ACC112 (cell line): ENCODE results near the gene PPM1N.

ENCODE experiments used
- H2AFZ ChIP-seq: fragments of 200-600 bp; sonication (generic); one replicate; pipeline ENCODE4 v1.6.0; 2017; ENCODE audit warnings: antibody characterized with exemption, low read length; ENCODE audit not compliant: unreplicated experiment
- H3K27ac ChIP-seq: fragments of 200-600 bp; sonication (generic); 2 replicates; pipeline ENCODE4 v1.5.1; 2014; ENCODE audit warnings: low read depth, mild to moderate bottlenecking, antibody characterized with exemption, low read length, moderate library complexity
- H3K27me3 ChIP-seq: fragments of 200-600 bp; sonication (generic); 2 replicates; pipeline ENCODE4 v1.6.1; 2014; ENCODE audit warnings: mild to moderate bottlenecking, antibody characterized with exemption, low read length, moderate library complexity, mixed read lengths; ENCODE audit not compliant: insufficient read depth
- H3K36me3 ChIP-seq: fragments of 200-600 bp; sonication (generic); 2 replicates; pipeline ENCODE4 v1.6.1; 2016; ENCODE audit warnings: mild to moderate bottlenecking, antibody characterized with exemption, low read length, moderate library complexity, mixed read lengths; ENCODE audit not compliant: insufficient read depth
- H3K4me1 ChIP-seq: fragments of 200-600 bp; sonication (generic); one replicate; pipeline ENCODE4 v1.6.1; 2016; ENCODE audit warnings: low read length, mixed read lengths; ENCODE audit not compliant: insufficient read depth, unreplicated experiment, control insufficient read depth
- H3K4me3 ChIP-seq: fragments of 200-600 bp; sonication (generic); 2 replicates; pipeline ENCODE4 v1.5.1; 2014; ENCODE audit warnings: mild to moderate bottlenecking, low read depth, low read length
- H3K79me2 ChIP-seq: fragments of 200-600 bp; sonication (generic); one replicate; pipeline ENCODE4 v1.6.0; 2016; ENCODE audit warnings: low read length; ENCODE audit not compliant: control insufficient read depth, unreplicated experiment, insufficient read depth

The PPM1N gene

GRCh38 chr19:45471111-45471930 is 26.9 kb upstream of the PPM1N start:
- H3K4me1 ChIP-seq: no peaks in the 10 kb centered on the region
- H3K79me2 ChIP-seq: no peaks in the 10 kb centered on the region
- no peaks in the 10 kb centered on the region for H3K27me3 ChIP-seq
- H3K36me3 ChIP-seq: no peaks in the 10 kb centered on the region
- no peak overlapping the region for H3K27ac ChIP-seq
- H3K4me3 ChIP-seq: no peak overlapping the region
- H2AFZ ChIP-seq: no peak overlapping the region

DNA sequence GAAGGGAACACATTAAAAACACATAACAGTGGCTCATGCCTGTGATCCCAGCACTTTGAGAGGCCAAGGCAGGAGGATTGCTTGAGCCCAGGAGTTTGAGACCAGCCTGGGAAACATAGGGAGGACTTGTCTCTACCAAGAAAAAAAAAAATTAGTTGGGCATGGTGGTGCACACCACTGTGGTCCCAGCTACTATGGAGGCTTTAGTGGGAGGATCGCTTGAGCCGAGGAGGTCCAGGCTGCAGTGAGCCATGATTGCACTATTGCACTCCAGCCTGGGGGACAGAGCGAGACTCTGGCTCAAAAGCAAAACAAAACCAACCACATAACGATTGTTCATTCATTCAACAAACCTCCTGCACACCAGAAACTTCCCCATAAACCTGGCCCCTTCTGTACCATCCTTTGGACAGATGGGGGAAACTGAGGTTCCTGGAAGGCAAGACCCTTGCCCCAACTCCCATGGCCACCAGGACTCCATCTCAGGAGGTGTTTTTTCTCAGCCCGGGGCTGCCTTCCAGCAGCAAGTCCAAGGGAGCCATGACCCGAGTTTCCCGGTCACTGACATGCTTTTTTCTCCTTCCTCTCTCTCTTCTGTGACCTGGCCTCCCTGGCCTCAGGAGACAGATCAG is 26.2 kb upstream of the PPM1N start:
- Histone ChIP-seq H3K27me3 (no peaks in the 10 kb centered on the region), H3K36me3 (no peaks in the 10 kb centered on the region), H3K79me2 (no peaks in the 10 kb centered on the region), H3K4me3 (no peak overlapping the region), H2AFZ (no peak overlapping the region), H3K4me1 (no peaks in the 10 kb centered on the region), H3K27ac (no peak overlapping the region)

- no peak overlapping the region for H3K27ac ChIP-seq
- peaks cover under 1% of the 10 kb centered on the region for H3K4me1 ChIP-seq
- no peaks in the 10 kb centered on the region for H3K36me3 ChIP-seq
- no peaks in the 10 kb centered on the region for H3K79me2 ChIP-seq
- H2AFZ ChIP-seq: no peak overlapping the region
- H3K4me3 ChIP-seq: no peak overlapping the region
- no peaks in the 10 kb centered on the region for H3K27me3 ChIP-seq
Measured at GRCh38 chr19:45472563-45473366, 25.5 kb upstream of the PPM1N start.

DNA sequence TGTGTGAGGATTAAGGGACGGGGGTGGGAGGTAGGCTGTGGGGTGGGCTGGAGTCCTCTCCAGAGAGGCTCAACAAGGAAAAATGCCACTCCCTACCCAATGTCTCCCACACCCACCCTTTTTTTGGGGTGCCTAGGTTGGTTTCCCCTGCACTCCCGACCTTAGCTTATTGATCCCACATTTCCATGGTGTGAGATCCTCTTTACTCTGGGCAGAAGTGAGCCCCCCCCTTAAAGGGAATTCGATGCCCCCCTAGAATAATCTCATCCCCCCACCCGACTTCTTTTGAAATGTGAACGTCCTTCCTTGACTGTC is 24.9 kb upstream of the PPM1N start:
- H3K4me1 ChIP-seq: peaks cover 3% of the 10 kb centered on the region
- H3K27ac ChIP-seq: no peak overlapping the region
- H3K27me3 ChIP-seq: no peaks in the 10 kb centered on the region
- H3K79me2 ChIP-seq: no peaks in the 10 kb centered on the region
- H3K4me3 ChIP-seq: no peak overlapping the region
- H3K36me3 ChIP-seq: no peaks in the 10 kb centered on the region
- no peak overlapping the region for H2AFZ ChIP-seq

- no peaks in the 10 kb centered on the region for H3K79me2 ChIP-seq
- H3K27ac ChIP-seq: no peak overlapping the region
- no peak overlapping the region for H3K4me3 ChIP-seq
- no peaks in the 10 kb centered on the region for H3K36me3 ChIP-seq
- H3K4me1 ChIP-seq: peaks cover 3% of the 10 kb centered on the region
- no peaks in the 10 kb centered on the region for H3K27me3 ChIP-seq
- H2AFZ ChIP-seq: no peak overlapping the region
Measured at GRCh38 chr19:45473682-45474605, 24.3 kb upstream of the PPM1N start.

GRCh38 chr19:45474606-45475521 is 23.4 kb upstream of the PPM1N start:
- no peak overlapping the region for H3K4me3 ChIP-seq
- peaks cover 3% of the 10 kb centered on the region for H3K4me1 ChIP-seq
- H3K27ac ChIP-seq: no peak overlapping the region
- no peaks in the 10 kb centered on the region for H3K27me3 ChIP-seq
- no peaks in the 10 kb centered on the region for H3K79me2 ChIP-seq
- H3K36me3 ChIP-seq: no peaks in the 10 kb centered on the region
- no peak overlapping the region for H2AFZ ChIP-seq

GRCh38 chr19:45475537-45476291 is 22.5 kb upstream of the PPM1N start:
- no peaks in the 10 kb centered on the region for H3K27me3 ChIP-seq
- H3K79me2 ChIP-seq: no peaks in the 10 kb centered on the region
- H3K4me1 ChIP-seq: peaks cover 3% of the 10 kb centered on the region
- H2AFZ ChIP-seq: no peak overlapping the region
- no peak overlapping the region for H3K27ac ChIP-seq
- H3K4me3 ChIP-seq: no peak overlapping the region
- no peaks in the 10 kb centered on the region for H3K36me3 ChIP-seq

DNA sequence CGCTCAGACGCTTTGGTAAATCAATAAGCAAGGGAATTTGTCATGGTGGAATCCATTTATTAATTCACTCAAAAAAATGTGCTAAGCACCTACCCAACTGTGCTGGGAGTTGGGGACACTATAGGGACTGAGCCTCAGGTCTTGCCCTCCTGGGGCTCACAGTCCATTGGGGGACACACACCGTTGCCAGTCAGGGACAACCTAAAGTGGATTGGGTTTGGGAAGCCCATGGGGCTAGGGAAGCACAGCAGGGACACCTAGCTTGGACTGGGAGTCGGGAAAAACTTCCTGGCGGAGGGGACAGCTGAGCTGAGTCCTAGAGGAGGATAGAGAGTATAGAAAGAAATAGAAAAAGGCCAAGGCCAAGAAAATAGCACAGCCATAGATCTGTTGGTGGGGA is 21.9 kb upstream of the PPM1N start:
- Histone ChIP-seq H2AFZ (no peak overlapping the region), H3K27ac (no peak overlapping the region), H3K4me1 (peaks cover 3% of the 10 kb centered on the region), H3K27me3 (no peaks in the 10 kb centered on the region), H3K36me3 (no peaks in the 10 kb centered on the region), H3K4me3 (no peak overlapping the region), H3K79me2 (no peaks in the 10 kb centered on the region)

DNA sequence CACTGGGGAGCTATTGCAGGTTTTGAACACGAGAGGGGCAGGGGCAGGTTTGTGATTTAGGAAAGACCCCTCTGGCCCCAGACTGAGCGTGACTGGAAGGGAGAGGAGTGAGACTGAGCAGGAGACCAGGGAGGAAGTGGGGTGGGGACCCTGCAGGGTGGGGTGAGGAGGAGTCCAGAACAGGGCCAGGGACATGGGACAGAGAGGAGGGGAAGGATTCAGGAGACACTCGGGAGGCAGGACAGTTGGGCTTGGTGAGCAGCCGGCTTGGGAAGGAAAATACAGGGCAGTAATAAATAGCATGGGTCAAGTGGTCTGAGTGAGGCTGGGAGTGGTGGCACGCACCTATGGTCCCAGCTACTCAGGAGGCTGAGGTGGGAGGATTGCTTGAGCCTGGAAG is 21.1 kb upstream of the PPM1N start:
- peaks cover 3% of the 10 kb centered on the region for H3K4me1 ChIP-seq
- H3K36me3 ChIP-seq: no peaks in the 10 kb centered on the region
- no peak overlapping the region for H3K27ac ChIP-seq
- no peaks in the 10 kb centered on the region for H3K79me2 ChIP-seq
- H3K27me3 ChIP-seq: no peaks in the 10 kb centered on the region
- H2AFZ ChIP-seq: no peak overlapping the region
- H3K4me3 ChIP-seq: no peak overlapping the region
